ENCODE measurements around the gene IGSF5. TPM values are rescaled to one million over a fixed set of nuclear protein-coding genes. Genes with fewer than 3 reads are reported as not detected.

The IGSF5 gene
- total and polyA plus RNA-seq, 9 of the 15 experiments (the other 6 are each of a cell fraction or from before 2014, with no cell fraction given): not detected

- Histone ChIP-seq H3K4me2 (ENCODE audit: insufficient read depth, low read length) (no peak overlapping the region), H3K9me3 (replicated peaks; ENCODE audit: control insufficient read depth, insufficient read depth, low read depth, low read length) (no peaks in the 10 kb centered on the region), H4K20me1 (replicated peaks; ENCODE audit: control insufficient read depth, insufficient read depth, low read length) (no peaks in the 10 kb centered on the region), H3K9ac (ENCODE audit: insufficient read depth in 1 of 2, low read depth in 2 of 2, low read length in 2 of 2) (no peak overlapping the region), H3K4me1 (replicated peaks in 1 of 2; ENCODE audit: control insufficient read depth in 2 of 2, insufficient read depth in 2 of 2, low read length in 2 of 2) (no peaks in the 10 kb centered on the region), H3K9me1 (ENCODE audit: control insufficient read depth, insufficient read depth, low read length) (no peaks in the 10 kb centered on the region), H3K36me3 (ENCODE audit: control insufficient read depth, insufficient read depth, low read length) (no peaks in the 10 kb centered on the region), H2AFZ (ENCODE audit: low read depth, low read length) (no peak overlapping the region), H3K27me3 (ENCODE audit: control insufficient read depth in 2 of 2, insufficient read depth in 2 of 2, low read length in 2 of 2) (0 out of 5 replicates have a peak, but pooled peaks cover 0 to 7% of the 10 kb centered on the region in 2 experiments), H3K79me2 (ENCODE audit: control insufficient read depth, insufficient read depth, low read length) (no peaks in the 10 kb centered on the region), H3K27ac (ENCODE audit: extremely low read depth, low read depth, low read length) (no peak overlapping the region), H3K4me3 (no peak overlapping the region)
- TF ChIP-seq MECOM (CRISPR knock-in tag; IDR thresholded peaks at IDR 0.05) (no peak), PURB (CRISPR knock-in tag; IDR thresholded peaks at IDR 0.05; ENCODE audit: low read depth) (no peak), RHOXF2B (CRISPR knock-in tag; conservative IDR thresholded peaks at IDR 0.05) (no peak), SMARCA4 (IDR thresholded peaks at IDR 0.05) (no peak), POLR2B (IDR thresholded peaks at IDR 0.05; ENCODE audit: low read depth, partially characterized antibody) (no peak), TFAP4 (CRISPR knock-in tag; IDR thresholded peaks at IDR 0.05; ENCODE audit: borderline replicate concordance) (no peak), ZNF583 (CRISPR knock-in tag; IDR thresholded peaks at IDR 0.05) (no peak), PRPF4 (IDR thresholded peaks at IDR 0.05; ENCODE audit: insufficient read depth, low read depth, low read length, poor library complexity, severe bottlenecking) (no peak), TGIF2 (CRISPR knock-in tag; IDR thresholded peaks at IDR 0.05) (no peak), STAT5A (IDR thresholded peaks at IDR 0.05; ENCODE audit: borderline replicate concordance, low read length) (no peak), NR2C2 (CRISPR knock-in tag; IDR thresholded peaks at IDR 0.05) (no peak), NR2C2 (tag; IDR thresholded peaks at IDR 0.05) (no peak)
- TF ChIP-seq, protein P1, sequence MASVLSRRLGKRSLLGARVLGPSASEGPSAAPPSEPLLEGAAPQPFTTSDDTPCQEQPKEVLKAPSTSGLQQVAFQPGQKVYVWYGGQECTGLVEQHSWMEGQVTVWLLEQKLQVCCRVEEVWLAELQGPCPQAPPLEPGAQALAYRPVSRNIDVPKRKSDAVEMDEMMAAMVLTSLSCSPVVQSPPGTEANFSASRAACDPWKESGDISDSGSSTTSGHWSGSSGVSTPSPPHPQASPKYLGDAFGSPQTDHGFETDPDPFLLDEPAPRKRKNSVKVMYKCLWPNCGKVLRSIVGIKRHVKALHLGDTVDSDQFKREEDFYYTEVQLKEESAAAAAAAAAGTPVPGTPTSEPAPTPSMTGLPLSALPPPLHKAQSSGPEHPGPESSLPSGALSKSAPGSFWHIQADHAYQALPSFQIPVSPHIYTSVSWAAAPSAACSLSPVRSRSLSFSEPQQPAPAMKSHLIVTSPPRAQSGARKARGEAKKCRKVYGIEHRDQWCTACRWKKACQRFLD (CRISPR knock-in tag; IDR thresholded peaks at IDR 0.05): no peak
- ChIA-PET CTCF (ENCODE audit: low intra/inter-chr PET ratio) (no interaction called here), POLR2A (interaction anchor here (1.0 kb wide), 1 partner anchor 14 kb away, joined by 5 read pairs; no protein-coding TSS in a partner anchor)
- no TSS peak for BruUV-seq (replicated peaks)
- in situ Hi-C loops (cut with MboI) (no loop called here), intact Hi-C loops (cut with micrococcal nuclease) (no loop called here)
- DNase-seq (ENCODE audit: extremely low read depth in 1 of 4, low spot score in 3 of 4) (no peak), FAIRE-seq (no peak), ATAC-seq (no peak)
- WGBS (ENCODE audit: insufficient coverage, low coverage, missing lambda C conversion rate): 0% methylated on average over 1 of the region's 1 CpG
Measured at GRCh38 chr21:39721885-39722284, 23.1 kb upstream of the IGSF5 start.
